Vagina (tissue), 2 donors: Measurements from ENCODE around the gene SNORC.

Experiments used
- CTCF ChIP-seq, 3 experiments: fragments of 450-650 bp in 2 of 3; fragments of 200-600 bp in 1 of 3; sonication (generic) in 1 of 3; IDR thresholded peaks; one replicate each; pipeline ENCODE4 v1.5.1; 2017 to 2019; ENCODE audit warnings: antibody characterized with exemption in 3 of 3, mild to moderate bottlenecking in 2 of 3, moderate library complexity in 2 of 3
- POLR2A ChIP-seq, 2 donors: fragments of 450-650 bp; IDR thresholded peaks; one replicate each; pipeline ENCODE4 v1.6.1; 2017; ENCODE audit warnings: antibody characterized with exemption in 2 of 2, mild to moderate bottlenecking in 2 of 2, moderate library complexity in 2 of 2

- TF ChIP-seq CTCF (IDR thresholded peaks at IDR 0.05) (no peak), POLR2A (IDR thresholded peaks at IDR 0.05) (no peak)
Observed at GRCh38 chr2:232911712-232912277, 41.7 kb downstream of the SNORC start.
